GM12864 (cell line): ENCODE measurements around the gene KRTAP10-9.
"Not testable (repeated sequence)": the region's sequence is repeated elsewhere in the genome, so short reads cannot be mapped to it uniquely, and the experiment has no call there.

ENCODE experiments used
- DNase-seq: peaks from one replicate; pipeline ENCODE4 v3.0.0-alpha.2; 2011; ENCODE audit warnings: low read depth
- H3K4me3 ChIP-seq: 2 replicates; pipeline ENCODE4 v1.5.1; 2011; ENCODE audit warnings: mild to moderate bottlenecking, low read depth, low read length, control low read depth
- CTCF ChIP-seq: IDR thresholded peaks from 2 replicates; pipeline ENCODE4 v1.5.1; 2011; ENCODE audit warnings: low read depth, mild to moderate bottlenecking, moderate library complexity, low read length, control low read depth, inconsistent platforms; ENCODE audit errors: missing control alignments

KRTAP10-9 gene

GRCh38 chr21:44626673-44627143, at the start of gene KRTAP10-9:
TSS of gene KRTAP10-9 (plus strand) at chr21:44627093. CDS start at chr21:44627172, 79 bp downstream.
- TF ChIP-seq CTCF: no peak
- H3K4me3 ChIP-seq: no peak within 1 kb of the TSS
- DNase-seq: no peak

GRCh38 chr21:44578371-44579055, 48.4 kb upstream of the KRTAP10-9 start:
- no peak overlapping the region for H3K4me3 ChIP-seq
- DNase-seq: no peak
- no peak for TF ChIP-seq CTCF

GRCh38 chr21:44579056-44579832, 47.6 kb upstream of the KRTAP10-9 start:
- no peak for TF ChIP-seq CTCF
- no peak overlapping the region for H3K4me3 ChIP-seq
- no peak for DNase-seq

- no peak for DNase-seq
- H3K4me3 ChIP-seq: no peak overlapping the region
- no peak for TF ChIP-seq CTCF
Measured at GRCh38 chr21:44579833-44580144, 47.1 kb upstream of the KRTAP10-9 start.

- not testable (repeated sequence) for H3K4me3 ChIP-seq, DNase-seq
Measured at GRCh38 chr21:44580231-44580821, 46.6 kb upstream of the KRTAP10-9 start, which contains the start of gene KRTAP10-5. TSS of gene KRTAP10-5 (minus strand) at chr21:44580604. CDS start at chr21:44580578, 26 bp downstream.

- no peak for TF ChIP-seq CTCF
- no peak overlapping the region for H3K4me3 ChIP-seq
- no peak for DNase-seq
Measured at GRCh38 chr21:44581158-44581557, 45.7 kb upstream of the KRTAP10-9 start.

- no peak overlapping the region for H3K4me3 ChIP-seq
- no peak for DNase-seq
- no peak for TF ChIP-seq CTCF
Measured at GRCh38 chr21:44582055-44582454, 44.8 kb upstream of the KRTAP10-9 start.
